Measurements from ENCODE around the gene MRPS5.

DNA sequence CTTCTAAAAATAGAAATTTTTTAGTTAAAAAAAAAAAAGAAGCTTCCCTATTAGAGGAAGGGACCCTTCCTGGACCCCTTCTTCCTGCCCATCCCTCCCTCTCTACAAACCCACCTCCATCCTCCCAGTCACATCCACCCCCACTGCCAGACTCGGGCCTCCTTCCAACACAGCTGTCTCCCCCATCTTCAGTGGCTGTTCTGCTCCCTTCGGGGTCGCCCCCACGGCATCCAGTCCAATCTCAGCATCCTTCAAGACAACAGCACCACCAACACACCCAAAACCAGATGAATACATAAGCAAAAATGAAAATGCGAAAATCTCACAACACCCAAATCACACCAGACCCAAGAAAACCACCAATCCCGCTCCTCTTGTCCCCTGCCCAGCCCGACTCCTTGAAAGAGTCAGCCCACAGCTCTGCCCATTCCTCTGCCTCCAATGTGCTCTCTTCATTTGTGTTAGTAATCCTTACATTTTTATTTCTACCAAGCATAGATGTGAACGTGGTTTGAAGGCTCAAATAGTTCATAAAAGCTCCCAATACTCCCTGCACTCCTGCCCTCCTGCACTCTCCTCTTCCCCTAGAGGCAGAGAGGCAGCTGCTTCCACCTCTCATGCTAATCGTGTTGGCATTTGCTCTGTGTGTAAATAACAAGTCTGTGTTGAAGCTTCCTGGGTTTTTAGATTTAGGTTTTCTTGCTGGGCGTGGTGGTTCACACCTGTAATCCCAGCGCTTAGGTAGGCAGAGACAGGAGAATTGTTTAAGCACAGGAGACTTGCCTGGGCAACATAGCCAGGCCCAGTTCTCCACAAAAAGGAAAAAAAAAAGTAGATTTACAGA lies 59.1 kb downstream of the MRPS5 start:
- TF ChIP-seq TAF1 (IDR thresholded peaks at IDR 0.05; ENCODE audit: low read depth, low read length): no peak
- TF ChIP-seq POLR2A (IDR thresholded peaks at IDR 0.05; ENCODE audit: low read depth, low read length): no peak

Measured in GM12891 (cell line).